Liver (tissue), 9 donors: ENCODE data around the gene KRTAP4-4. TPM values are rescaled to one million over a fixed set of nuclear protein-coding genes. Genes with fewer than 3 reads are reported as not detected.

Source experiments
- DNase-seq: peaks from one replicate; pipeline ENCODE4 v3.0.0-alpha.2; 2017; ENCODE audit warnings: low spot score
- H3K27ac ChIP-seq, 2 donors: one replicate each; pipeline ENCODE4 v1.7.0; 2013; ENCODE audit warnings: inconsistent platforms in 2 of 2, low read length in 2 of 2, control low read depth in 1 of 2, low read depth in 1 of 2, mild to moderate bottlenecking in 1 of 2
- H3K27me3 ChIP-seq, 4 donors: one replicate each; pipeline versions ENCODE4 v1.6.1 to v1.7.0; 2013; ENCODE audit warnings: low read length in 3 of 4, inconsistent platforms in 1 of 4, mild to moderate bottlenecking in 1 of 4, moderate library complexity in 1 of 4; ENCODE audit not compliant: control insufficient read depth in 4 of 4, insufficient read depth in 4 of 4
- H3K36me3 ChIP-seq, 4 donors: one replicate each; pipeline versions ENCODE4 v1.6.1 to v1.7.0; 2013; ENCODE audit warnings: low read length in 3 of 4, mild to moderate bottlenecking in 3 of 4, low read depth in 1 of 4, moderate library complexity in 1 of 4; ENCODE audit not compliant: control insufficient read depth in 4 of 4, insufficient read depth in 3 of 4
- H3K4me1 ChIP-seq, 4 donors: one replicate each; pipeline versions ENCODE4 v1.6.1 to v1.7.0; 2013; ENCODE audit warnings: low read length in 3 of 4, mild to moderate bottlenecking in 3 of 4, moderate library complexity in 1 of 4; ENCODE audit not compliant: control insufficient read depth in 4 of 4, insufficient read depth in 4 of 4
- H3K4me3 ChIP-seq, 3 donors: one replicate each; pipeline versions ENCODE4 v1.6.1 to v1.7.0; 2013; ENCODE audit warnings: low read length in 3 of 3, control low read depth in 1 of 3, low read depth in 1 of 3, mild to moderate bottlenecking in 1 of 3
- H3K9ac ChIP-seq, 2 donors: one replicate each; pipeline ENCODE4 v1.7.0; 2013; ENCODE audit warnings: low read length in 2 of 2, mild to moderate bottlenecking in 2 of 2, moderate library complexity in 2 of 2, control low read depth in 1 of 2, low read depth in 1 of 2
- H3K9me3 ChIP-seq, 4 donors: one replicate each; pipeline versions ENCODE4 v1.6.1 to v1.7.0; 2013; ENCODE audit warnings: low read length in 3 of 4; ENCODE audit not compliant: control insufficient read depth in 4 of 4
- ATF3 ChIP-seq: IDR thresholded peaks from 2 replicates; pipeline ENCODE4 v1.6.1; 2016; ENCODE audit warnings: antibody characterized with exemption
- CTCF ChIP-seq: fragments of 150-350 bp; IDR thresholded peaks from 2 replicates; pipeline ENCODE4 v1.5.1; 2017; ENCODE audit warnings: improper control_type of control experiment, low read depth, low read length; ENCODE audit not compliant: missing input control
- EGR1 ChIP-seq, 2 donors: IDR thresholded peaks; 2 replicates each; pipeline ENCODE4 v1.6.1; 2016 to 2018; ENCODE audit warnings: antibody characterized with exemption in 2 of 2, low read depth in 2 of 2
- FOXA1 ChIP-seq: IDR thresholded peaks from 2 replicates; pipeline ENCODE4 v1.6.1; 2016; ENCODE audit warnings: antibody characterized with exemption
- FOXA2 ChIP-seq: IDR thresholded peaks from 2 replicates; pipeline ENCODE4 v1.6.1; 2016; ENCODE audit warnings: antibody characterized with exemption
- GABPA ChIP-seq, 2 donors: IDR thresholded peaks in 1 of 2; conservative IDR thresholded peaks in 1 of 2; 2 replicates each; pipeline ENCODE4 v1.6.1; 2016; ENCODE audit warnings: antibody characterized with exemption in 2 of 2, mild to moderate bottlenecking in 1 of 2, moderate library complexity in 1 of 2
- HNF4A ChIP-seq, 2 donors: conservative IDR thresholded peaks; 2 replicates each; pipeline ENCODE4 v1.6.1; 2016; ENCODE audit warnings: antibody characterized with exemption in 2 of 2, mild to moderate bottlenecking in 2 of 2
- HNF4G ChIP-seq: IDR thresholded peaks from 2 replicates; pipeline ENCODE4 v1.6.1; 2016; ENCODE audit warnings: antibody characterized with exemption
- JUND ChIP-seq, 2 donors: IDR thresholded peaks; 2 replicates each; pipeline ENCODE4 v1.6.1; 2016; ENCODE audit warnings: antibody characterized with exemption in 2 of 2
- MAX ChIP-seq: IDR thresholded peaks from 2 replicates; pipeline ENCODE4 v1.6.1; 2016; ENCODE audit warnings: antibody characterized with exemption
- NR2F2 ChIP-seq: IDR thresholded peaks from 2 replicates; pipeline ENCODE4 v1.6.1; 2016; ENCODE audit warnings: antibody characterized with exemption
- RAD21 ChIP-seq, 2 donors: IDR thresholded peaks; 2 replicates each; pipeline ENCODE4 v1.6.1; 2016; ENCODE audit warnings: antibody characterized with exemption in 2 of 2, mild to moderate bottlenecking in 2 of 2
- REST ChIP-seq: IDR thresholded peaks from 2 replicates; pipeline ENCODE4 v1.6.1; 2016; ENCODE audit warnings: antibody characterized with exemption, mild to moderate bottlenecking
- RXRA ChIP-seq, 2 donors: IDR thresholded peaks; 2 replicates each; pipeline ENCODE4 v1.6.1; 2017 to 2018; ENCODE audit warnings: antibody characterized with exemption in 2 of 2, mild to moderate bottlenecking in 1 of 2
- SP1 ChIP-seq: IDR thresholded peaks from 2 replicates; pipeline ENCODE4 v1.6.1; 2018; ENCODE audit warnings: antibody characterized with exemption, mild to moderate bottlenecking
- TAF1 ChIP-seq: conservative IDR thresholded peaks from 2 replicates; pipeline ENCODE4 v1.6.1; 2016; ENCODE audit warnings: antibody characterized with exemption, mild to moderate bottlenecking
- YY1 ChIP-seq: IDR thresholded peaks from 2 replicates; pipeline ENCODE4 v1.6.1; 2016; ENCODE audit warnings: antibody characterized with exemption, mild to moderate bottlenecking
- ZBTB33 ChIP-seq: IDR thresholded peaks from 2 replicates; pipeline ENCODE4 v1.6.1; 2016; ENCODE audit warnings: antibody characterized with exemption
- WGBS: extraction: QIAGEN DNeasy Blood & Tissue Kit; methylation state at CpG from one replicate; pipeline ENCODE4 v1.1.7; 2013; 5-methylcytosine and 5-hydroxymethylcytosine counted together
- polyA plus RNA-seq, 2 donors: library from polyadenylated mRNA; stranded (reverse) in 1 of 2; unstranded in 1 of 2; fragments of 200-250 nt in 1 of 2; fragments of >200 nt in 1 of 2; fragmentation: Nextera tagmentation in 1 of 2; extraction: Ambion mirVana in 1 of 2; gene quantifications; one replicate each; pipeline versions ENCODE4 v1.2.1 to v1.2.3, GENCODE V29; 2013 to 2015
- total RNA-seq, 2 donors: library from RNA; depleted of rRNA; stranded (reverse); fragments of >200 nt; gene quantifications; one replicate each; pipeline ENCODE4 v1.2.3, GENCODE V29; 2014
- donor health status: healthy.
- donor health status: healthy.
- donor health status: healthy.
- donor health status: healthy.
- donor health status: healthy.

KRTAP4-4 gene
- total and polyA plus RNA-seq, 4 donors = not detected

GRCh38 chr17:41144846-41145245, 15.7 kb downstream of the KRTAP4-4 start:
- 84% methylated on average over 1 of the region's 1 CpG for WGBS
- DNase-seq = no peak
- H3K4me1 ChIP-seq = no peaks in the 10 kb centered on the region
- H3K9ac ChIP-seq = no peak overlapping the region
- peaks cover 5 to 27% (median 9%) of the 10 kb centered on the region in 4 donors for H3K9me3 ChIP-seq
- no peaks in the 10 kb centered on the region for H3K36me3 ChIP-seq
- H3K4me3 ChIP-seq = no peak overlapping the region
- TF ChIP-seq FOXA1 = no peak
- TF ChIP-seq RXRA (IDR thresholded peaks at IDR 0.05) = no peak
- no peak for TF ChIP-seq TAF1
- no peak for TF ChIP-seq HNF4A (conservative IDR thresholded peaks at IDR 0.05)
- no peak for TF ChIP-seq YY1
- TF ChIP-seq ZBTB33 = no peak
- TF ChIP-seq SP1 = no peak
- TF ChIP-seq GABPA (IDR thresholded peaks at IDR 0.05 in 1 of 2, conservative IDR thresholded peaks at IDR 0.05 in 1 of 2) = no peak
- no peak for TF ChIP-seq CTCF
- no peak for TF ChIP-seq FOXA2
- TF ChIP-seq REST = no peak
- TF ChIP-seq JUND (IDR thresholded peaks at IDR 0.05) = no peak
- TF ChIP-seq HNF4G = no peak
- no peak for TF ChIP-seq MAX
- TF ChIP-seq ATF3 = no peak
- TF ChIP-seq NR2F2 = no peak
- TF ChIP-seq EGR1 (IDR thresholded peaks at IDR 0.05; ENCODE audit: low read depth in 2 of 2) = no peak
- TF ChIP-seq RAD21 (IDR thresholded peaks at IDR 0.05) = no peak
- peaks cover 0 to 3% (median 0%) of the 10 kb centered on the region in 4 donors for H3K27me3 ChIP-seq
- H3K27ac ChIP-seq = no peak overlapping the region
